Measurements from ENCODE around the gene PHACTR2.

Gene PHACTR2

DNA sequence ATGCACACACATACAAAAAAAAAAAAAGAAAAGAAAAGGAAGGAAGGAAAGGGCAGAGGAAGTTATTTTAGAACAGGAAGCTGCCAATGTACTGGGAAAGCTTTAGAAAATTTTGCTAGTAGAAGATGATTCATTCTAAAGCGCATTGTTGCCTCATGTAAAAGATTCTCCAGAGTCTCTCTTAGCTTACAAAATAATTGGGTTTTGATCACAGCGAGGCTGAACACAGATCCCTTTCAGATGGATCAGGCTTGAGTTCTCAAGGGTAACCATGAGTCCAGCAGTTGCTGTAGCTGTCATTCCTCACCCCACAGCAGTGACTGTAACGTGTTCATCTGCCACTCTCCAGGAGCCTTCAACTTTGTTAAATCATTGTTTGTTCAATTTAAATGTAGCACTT lies 81.9 kb downstream of the PHACTR2 start:
- Histone ChIP-seq H3K9me3 (ENCODE audit: control extremely low read depth in 1 of 5, control insufficient read depth in 4 of 5, insufficient read depth in 2 of 5, low read depth in 1 of 5, low read length in 4 of 5) (no peaks in the 10 kb centered on the region), H3K27ac (ENCODE audit: insufficient read depth in 1 of 2, low read depth in 1 of 2, low read length in 2 of 2, poor library complexity in 1 of 2, severe bottlenecking in 2 of 2) (no peak overlapping the region), H3K27me3 (replicated peaks in 2 of 5; ENCODE audit: control insufficient read depth in 4 of 5, insufficient read depth in 5 of 5, low read length in 4 of 5) (no peaks in the 10 kb centered on the region), H3K36me3 (ENCODE audit: control insufficient read depth in 4 of 4, insufficient read depth in 4 of 4, low read length in 3 of 4) (peaks cover 6 to 18% (median 12%) of the 10 kb centered on the region in 4 experiments), H3K4me1 (ENCODE audit: control extremely low read depth in 1 of 4, control insufficient read depth in 4 of 4, insufficient read depth in 4 of 4, low read length in 3 of 4) (peaks cover 0 to 4% (median 0%) of the 10 kb centered on the region in 4 experiments), H3K4me3 (ENCODE audit: control insufficient read depth in 1 of 7, extremely low read depth in 1 of 7, insufficient read depth in 4 of 7, low read depth in 2 of 7, low read length in 6 of 7) (no peak overlapping the region)
- POLR2A ChIA-PET = no interaction called here
- WGBS (ENCODE audit: insufficient coverage) = 100% methylated on average over 2 of the region's 3 CpGs
- CTCF ChIA-PET = interaction anchor here (1.0 kb wide), 1 partner anchor 19 kb away, joined by 3 read pairs; no protein-coding TSS in a partner anchor
- no peak for DNase-seq

DNA sequence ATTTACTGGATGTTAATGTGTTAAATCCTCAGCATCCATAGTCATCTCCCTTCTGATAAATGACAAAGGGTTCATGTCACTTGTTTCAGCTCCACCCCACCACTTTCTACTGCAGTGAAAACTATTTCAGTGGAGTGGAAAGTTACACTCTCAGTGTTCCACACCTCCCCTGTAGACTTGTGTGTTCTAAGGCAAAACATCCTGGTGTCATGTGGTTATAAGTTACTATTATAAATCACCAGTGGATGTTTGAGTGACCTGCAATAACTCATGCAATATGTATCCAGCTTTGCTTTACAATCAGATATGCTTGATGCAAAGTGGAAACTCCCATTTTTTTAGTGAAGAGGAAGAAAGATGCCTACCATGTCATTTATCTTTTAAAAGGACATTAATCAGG lies 83.3 kb downstream of the PHACTR2 start:
- H3K4me3 ChIP-seq (ENCODE audit: control insufficient read depth in 1 of 7, extremely low read depth in 1 of 7, insufficient read depth in 4 of 7, low read depth in 2 of 7, low read length in 6 of 7) = no peak overlapping the region
- H3K36me3 ChIP-seq (ENCODE audit: control insufficient read depth in 4 of 4, insufficient read depth in 4 of 4, low read length in 3 of 4) = peaks cover 5 to 23% (median 16%) of the 10 kb centered on the region in 4 experiments
- no peak for DNase-seq
- H3K27me3 ChIP-seq (replicated peaks in 2 of 5; ENCODE audit: control insufficient read depth in 4 of 5, insufficient read depth in 5 of 5, low read length in 4 of 5) = no peaks in the 10 kb centered on the region
- ChIA-PET POLR2A (no interaction called here), CTCF (interaction anchor here (1.0 kb wide), 1 partner anchor 14 kb away, joined by 3 read pairs; no protein-coding TSS in a partner anchor)
- H3K27ac ChIP-seq (ENCODE audit: insufficient read depth in 1 of 2, low read depth in 1 of 2, low read length in 2 of 2, poor library complexity in 1 of 2, severe bottlenecking in 2 of 2) = no peak overlapping the region
- no peaks in the 10 kb centered on the region for H3K9me3 ChIP-seq (ENCODE audit: control extremely low read depth in 1 of 5, control insufficient read depth in 4 of 5, insufficient read depth in 2 of 5, low read depth in 1 of 5, low read length in 4 of 5)
- H3K4me1 ChIP-seq (ENCODE audit: control extremely low read depth in 1 of 4, control insufficient read depth in 4 of 4, insufficient read depth in 4 of 4, low read length in 3 of 4) = peaks cover 0 to 4% (median 0%) of the 10 kb centered on the region in 4 experiments

DNA sequence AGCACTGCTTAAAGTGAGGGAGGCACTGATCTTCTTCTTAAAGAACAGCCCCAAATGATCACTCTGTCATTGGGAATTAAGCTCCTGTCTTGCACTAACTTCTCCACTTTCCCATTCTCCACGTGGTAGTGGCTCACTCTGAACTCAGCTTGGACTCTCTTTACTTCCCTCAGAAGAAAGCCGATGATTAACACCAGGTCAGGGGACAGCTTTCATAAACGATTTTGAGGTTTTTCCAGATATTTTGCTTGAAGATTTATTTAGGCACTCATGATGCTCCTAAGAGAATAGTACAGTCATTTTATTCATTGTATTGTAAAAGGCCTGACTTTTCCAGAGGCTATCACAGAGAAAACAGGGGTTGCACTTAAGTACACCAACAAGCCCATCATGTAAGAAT lies 84.4 kb downstream of the PHACTR2 start:
- 100% methylated on average over 3 of the region's 3 CpGs for WGBS (ENCODE audit: insufficient coverage)
- ChIA-PET POLR2A (no interaction called here), CTCF (no interaction called here)
- DNase-seq = no peak
- H3K27ac ChIP-seq (ENCODE audit: insufficient read depth in 1 of 2, low read depth in 1 of 2, low read length in 2 of 2, poor library complexity in 1 of 2, severe bottlenecking in 2 of 2) = no peak overlapping the region
- no peaks in the 10 kb centered on the region for H3K27me3 ChIP-seq (replicated peaks in 2 of 5; ENCODE audit: control insufficient read depth in 4 of 5, insufficient read depth in 5 of 5, low read length in 4 of 5)
- peaks cover 0 to 4% (median 0%) of the 10 kb centered on the region in 4 experiments for H3K4me1 ChIP-seq (ENCODE audit: control extremely low read depth in 1 of 4, control insufficient read depth in 4 of 4, insufficient read depth in 4 of 4, low read length in 3 of 4)
- H3K4me3 ChIP-seq (ENCODE audit: control insufficient read depth in 1 of 7, extremely low read depth in 1 of 7, insufficient read depth in 4 of 7, low read depth in 2 of 7, low read length in 6 of 7) = no peak overlapping the region
- no peaks in the 10 kb centered on the region for H3K9me3 ChIP-seq (ENCODE audit: control extremely low read depth in 1 of 5, control insufficient read depth in 4 of 5, insufficient read depth in 2 of 5, low read depth in 1 of 5, low read length in 4 of 5)
- peaks cover 6 to 32% (median 17%) of the 10 kb centered on the region in 4 experiments for H3K36me3 ChIP-seq (ENCODE audit: control insufficient read depth in 4 of 4, insufficient read depth in 4 of 4, low read length in 3 of 4)

DNA sequence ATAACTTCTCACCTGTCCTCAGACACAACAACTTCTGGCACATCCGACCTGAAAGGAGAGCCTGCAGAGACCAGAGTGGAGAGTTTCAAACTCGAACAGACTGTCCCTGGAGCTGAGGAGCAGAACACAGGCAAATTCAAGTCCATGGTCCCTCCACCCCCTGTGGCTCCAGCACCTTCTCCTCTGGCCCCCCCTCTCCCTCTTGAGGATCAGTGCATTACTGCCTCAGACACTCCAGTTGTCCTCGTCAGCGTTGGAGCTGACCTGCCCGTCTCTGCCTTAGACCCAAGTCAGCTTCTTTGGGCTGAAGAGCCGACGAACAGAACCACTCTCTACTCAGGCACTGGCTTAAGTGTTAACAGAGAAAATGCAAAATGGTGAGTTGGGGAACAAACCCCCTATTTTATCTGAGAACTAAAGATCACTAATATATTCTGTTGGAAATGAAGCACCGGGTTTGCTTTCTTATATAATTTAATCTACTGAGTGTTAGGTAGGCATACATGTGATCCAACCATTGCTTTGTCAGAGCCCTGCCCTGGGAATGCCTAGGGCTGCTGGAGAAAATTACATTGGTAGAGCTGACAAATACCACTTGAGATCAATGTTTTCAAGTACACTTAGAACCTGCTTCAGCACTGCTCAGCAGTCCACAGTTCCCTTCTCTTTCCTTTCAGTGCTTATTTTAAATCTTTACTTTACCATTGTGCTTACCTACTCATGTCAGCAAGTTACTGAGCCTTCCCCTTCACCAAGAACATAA lies 87.8 kb downstream of the PHACTR2 start:
- ChIA-PET POLR2A (interaction anchor here (0.5 kb wide), 1 partner anchor 95 kb away, joined by 5 read pairs; no protein-coding TSS in a partner anchor), CTCF (no interaction called here)
- no peaks in the 10 kb centered on the region for H3K4me1 ChIP-seq (ENCODE audit: control extremely low read depth in 1 of 4, control insufficient read depth in 4 of 4, insufficient read depth in 4 of 4, low read length in 3 of 4)
- WGBS (ENCODE audit: insufficient coverage) = 100% methylated on average over 2 of the region's 8 CpGs
- H3K4me3 ChIP-seq (ENCODE audit: control insufficient read depth in 1 of 7, extremely low read depth in 1 of 7, insufficient read depth in 4 of 7, low read depth in 2 of 7, low read length in 6 of 7) = no peak overlapping the region
- H3K27ac ChIP-seq (ENCODE audit: insufficient read depth in 1 of 2, low read depth in 1 of 2, low read length in 2 of 2, poor library complexity in 1 of 2, severe bottlenecking in 2 of 2) = no peak overlapping the region
- H3K36me3 ChIP-seq (ENCODE audit: control insufficient read depth in 4 of 4, insufficient read depth in 4 of 4, low read length in 3 of 4) = peaks cover 5 to 40% (median 17%) of the 10 kb centered on the region in 4 experiments
- peaks cover 0 to 5% (median 0%) of the 10 kb centered on the region in 5 experiments for H3K9me3 ChIP-seq (ENCODE audit: control extremely low read depth in 1 of 5, control insufficient read depth in 4 of 5, insufficient read depth in 2 of 5, low read depth in 1 of 5, low read length in 4 of 5)
- no peaks in the 10 kb centered on the region for H3K27me3 ChIP-seq (replicated peaks in 2 of 5; ENCODE audit: control insufficient read depth in 4 of 5, insufficient read depth in 5 of 5, low read length in 4 of 5)
- DNase-seq = no peak

DNA sequence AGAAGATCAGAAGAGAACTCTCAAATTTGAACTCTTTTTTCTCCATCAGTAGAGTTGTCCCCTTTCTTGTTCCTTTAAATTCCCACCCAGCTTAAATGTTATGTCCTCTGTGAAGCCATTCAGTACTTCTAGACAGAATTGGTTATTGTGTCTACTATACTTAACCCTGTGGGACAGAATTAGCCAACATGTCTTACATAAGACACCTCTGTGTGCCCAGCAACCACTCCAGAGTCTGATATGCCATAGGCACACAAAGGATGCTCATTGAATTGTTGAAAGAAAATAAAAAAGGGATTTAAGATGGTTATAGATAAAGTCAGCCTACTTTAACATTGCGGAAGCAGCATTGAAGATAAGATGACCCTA lies 88.4 kb downstream of the PHACTR2 start:
- CTCF ChIA-PET = no interaction called here
- peaks cover 0 to 5% (median 0%) of the 10 kb centered on the region in 5 experiments for H3K9me3 ChIP-seq (ENCODE audit: control extremely low read depth in 1 of 5, control insufficient read depth in 4 of 5, insufficient read depth in 2 of 5, low read depth in 1 of 5, low read length in 4 of 5)
- H3K4me3 ChIP-seq (ENCODE audit: control insufficient read depth in 1 of 7, extremely low read depth in 1 of 7, insufficient read depth in 4 of 7, low read depth in 2 of 7, low read length in 6 of 7) = no peak overlapping the region
- WGBS (ENCODE audit: insufficient coverage) = 100% methylated on average over 1 of the region's 1 CpG
- POLR2A ChIA-PET = no interaction called here
- DNase-seq = no peak
- H3K27me3 ChIP-seq (replicated peaks in 2 of 5; ENCODE audit: control insufficient read depth in 4 of 5, insufficient read depth in 5 of 5, low read length in 4 of 5) = no peaks in the 10 kb centered on the region
- H3K4me1 ChIP-seq (ENCODE audit: control extremely low read depth in 1 of 4, control insufficient read depth in 4 of 4, insufficient read depth in 4 of 4, low read length in 3 of 4) = no peaks in the 10 kb centered on the region
- H3K36me3 ChIP-seq (ENCODE audit: control insufficient read depth in 4 of 4, insufficient read depth in 4 of 4, low read length in 3 of 4) = peaks cover 5 to 40% (median 17%) of the 10 kb centered on the region in 4 experiments
- H3K27ac ChIP-seq (ENCODE audit: insufficient read depth in 1 of 2, low read depth in 1 of 2, low read length in 2 of 2, poor library complexity in 1 of 2, severe bottlenecking in 2 of 2) = no peak overlapping the region

DNA sequence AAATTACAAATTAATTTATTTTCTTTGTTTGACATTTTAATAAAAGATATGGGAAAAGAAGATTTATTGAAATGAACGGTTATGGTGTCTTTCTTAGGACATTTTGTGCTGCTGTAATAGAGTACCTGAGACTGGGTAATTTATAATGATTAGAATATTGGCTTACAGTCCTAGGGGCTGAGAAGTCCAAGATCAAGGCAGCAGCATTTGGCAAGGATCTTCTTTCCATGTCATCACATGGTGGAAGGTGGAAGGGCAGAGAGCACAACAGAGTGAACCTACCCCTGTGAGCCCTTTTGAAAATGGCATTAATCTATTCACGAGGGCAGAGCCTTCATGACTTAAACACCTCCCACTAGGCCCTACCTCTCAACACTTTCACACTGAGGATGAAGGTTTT lies 89.7 kb downstream of the PHACTR2 start:
- ChIA-PET POLR2A (no interaction called here), CTCF (no interaction called here)
- 100% methylated on average over 1 of the region's 2 CpGs for WGBS (ENCODE audit: insufficient coverage)
- Histone ChIP-seq H3K27ac (ENCODE audit: insufficient read depth in 1 of 2, low read depth in 1 of 2, low read length in 2 of 2, poor library complexity in 1 of 2, severe bottlenecking in 2 of 2) (no peak overlapping the region), H3K4me1 (ENCODE audit: control extremely low read depth in 1 of 4, control insufficient read depth in 4 of 4, insufficient read depth in 4 of 4, low read length in 3 of 4) (no peaks in the 10 kb centered on the region), H3K27me3 (replicated peaks in 2 of 5; ENCODE audit: control insufficient read depth in 4 of 5, insufficient read depth in 5 of 5, low read length in 4 of 5) (no peaks in the 10 kb centered on the region), H3K36me3 (ENCODE audit: control insufficient read depth in 4 of 4, insufficient read depth in 4 of 4, low read length in 3 of 4) (peaks cover 5 to 49% (median 23%) of the 10 kb centered on the region in 4 experiments), H3K4me3 (ENCODE audit: control insufficient read depth in 1 of 7, extremely low read depth in 1 of 7, insufficient read depth in 4 of 7, low read depth in 2 of 7, low read length in 6 of 7) (no peak overlapping the region), H3K9me3 (ENCODE audit: control extremely low read depth in 1 of 5, control insufficient read depth in 4 of 5, insufficient read depth in 2 of 5, low read depth in 1 of 5, low read length in 4 of 5) (peaks cover 0 to 5% (median 0%) of the 10 kb centered on the region in 5 experiments)
- no peak for DNase-seq
